Stimulated activated CD8-positive, alpha-beta memory T cell treated with anti-CD3 and anti-CD28 coated beads, Interleukin-4, amount 100 ng/mL, for 1 hour (primary cell): Measurements from ENCODE around the gene SKI.

Experiments
- DNase-seq, 2 donors: peaks; one replicate each; pipeline ENCODE4 v3.0.0-alpha.2; 2020; ENCODE audit warnings: low read depth in 2 of 2, low spot score in 1 of 2

The SKI gene

DNA sequence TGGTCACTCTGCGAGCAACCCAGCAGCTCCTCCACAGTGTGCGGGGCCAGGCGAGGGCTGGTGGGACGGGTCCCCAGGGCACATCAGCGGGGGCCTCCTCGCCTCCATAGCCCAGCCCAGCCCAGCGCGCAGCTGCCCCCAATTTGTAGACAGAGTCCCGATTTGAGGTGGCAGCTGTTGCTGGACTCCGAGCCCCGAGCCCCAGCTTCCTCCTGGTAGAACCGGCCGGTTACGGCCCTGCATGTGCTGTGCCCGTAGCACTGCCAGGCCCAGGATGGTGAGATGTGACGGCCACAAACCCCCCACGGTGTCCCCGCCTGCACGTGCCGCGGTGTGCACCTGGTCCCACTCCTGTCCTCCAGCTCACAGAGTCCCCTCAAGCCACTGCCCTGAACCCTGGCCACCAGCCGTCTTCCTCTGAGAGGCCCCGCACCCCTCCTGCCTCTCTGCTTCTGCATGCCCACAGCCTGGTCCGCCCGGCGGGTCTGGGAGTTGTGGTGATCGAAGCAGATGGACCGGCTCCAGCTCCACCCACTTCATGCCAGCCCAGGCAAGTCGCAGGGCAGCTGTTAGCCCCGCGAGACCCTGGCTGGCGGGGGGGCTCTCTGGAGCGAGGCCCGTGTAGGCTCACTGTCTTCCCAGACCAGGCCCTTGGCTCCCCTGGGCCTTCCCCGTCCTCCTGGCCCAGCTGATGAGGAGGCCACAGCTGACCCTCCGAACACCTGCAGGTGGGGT lies 107.8 kb downstream of the SKI start:
- DNase-seq = no peak

DNA sequence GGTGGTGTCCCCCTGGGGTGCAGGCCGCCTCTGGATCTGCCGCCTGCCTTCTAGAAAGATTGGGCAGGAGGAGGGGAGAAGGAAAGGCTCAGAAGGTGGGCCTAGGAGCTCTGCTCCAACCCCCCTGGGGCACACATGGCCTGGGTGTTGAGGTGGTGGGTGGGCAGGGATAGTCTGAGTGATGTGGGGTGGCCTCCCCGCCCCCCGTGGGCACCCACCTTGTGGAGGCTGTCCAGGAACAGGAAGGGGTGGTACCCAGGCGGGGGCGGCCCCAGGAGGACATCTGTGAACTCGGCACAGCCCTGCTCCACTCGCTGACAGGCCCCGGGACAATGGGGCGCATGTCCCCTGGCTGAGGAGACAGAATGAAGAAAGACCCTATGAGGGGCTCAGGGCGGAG lies 108.4 kb downstream of the SKI start:
- no peak for DNase-seq

DNA sequence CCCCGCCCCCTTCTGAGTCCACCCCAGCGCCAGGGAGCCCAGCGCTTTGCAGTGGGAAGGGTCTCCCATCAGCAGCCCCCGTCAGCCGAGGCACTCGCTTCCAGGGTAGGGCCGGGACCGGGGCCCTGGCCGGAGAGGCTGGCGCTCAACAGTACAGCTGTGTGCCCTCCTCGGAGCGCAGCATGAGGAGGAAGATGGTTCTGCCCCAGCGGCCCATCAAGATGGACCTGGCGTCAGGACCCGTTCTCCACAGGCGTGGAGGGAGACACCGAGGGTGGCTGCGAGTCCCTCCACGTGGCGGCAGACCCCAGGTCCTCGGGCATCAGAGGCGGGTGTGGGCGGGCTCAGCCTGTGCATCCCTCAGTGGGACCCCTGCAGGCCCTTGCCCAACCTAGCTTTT lies 109.0 kb downstream of the SKI start:
- DNase-seq = no peak

DNA sequence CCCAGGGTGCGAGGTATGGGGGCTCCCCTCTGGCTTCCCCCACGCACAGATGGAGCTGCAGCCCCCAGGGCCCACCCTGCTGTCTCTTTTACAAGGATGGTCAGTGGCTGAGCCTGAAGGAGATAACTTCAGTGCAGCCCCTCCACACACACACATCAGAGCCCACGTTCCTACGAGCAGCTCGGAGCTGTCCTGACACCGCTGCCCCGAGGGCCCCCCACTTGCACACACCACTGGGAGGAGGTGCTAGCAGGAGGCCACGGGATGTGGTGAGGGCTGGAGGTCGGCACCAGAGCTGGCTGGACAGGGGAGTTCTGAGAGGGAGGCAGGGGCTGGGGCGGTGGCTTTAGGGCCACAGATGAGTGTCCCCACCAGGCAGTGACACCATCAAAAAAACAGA lies 109.4 kb downstream of the SKI start:
- no peak for DNase-seq

DNA sequence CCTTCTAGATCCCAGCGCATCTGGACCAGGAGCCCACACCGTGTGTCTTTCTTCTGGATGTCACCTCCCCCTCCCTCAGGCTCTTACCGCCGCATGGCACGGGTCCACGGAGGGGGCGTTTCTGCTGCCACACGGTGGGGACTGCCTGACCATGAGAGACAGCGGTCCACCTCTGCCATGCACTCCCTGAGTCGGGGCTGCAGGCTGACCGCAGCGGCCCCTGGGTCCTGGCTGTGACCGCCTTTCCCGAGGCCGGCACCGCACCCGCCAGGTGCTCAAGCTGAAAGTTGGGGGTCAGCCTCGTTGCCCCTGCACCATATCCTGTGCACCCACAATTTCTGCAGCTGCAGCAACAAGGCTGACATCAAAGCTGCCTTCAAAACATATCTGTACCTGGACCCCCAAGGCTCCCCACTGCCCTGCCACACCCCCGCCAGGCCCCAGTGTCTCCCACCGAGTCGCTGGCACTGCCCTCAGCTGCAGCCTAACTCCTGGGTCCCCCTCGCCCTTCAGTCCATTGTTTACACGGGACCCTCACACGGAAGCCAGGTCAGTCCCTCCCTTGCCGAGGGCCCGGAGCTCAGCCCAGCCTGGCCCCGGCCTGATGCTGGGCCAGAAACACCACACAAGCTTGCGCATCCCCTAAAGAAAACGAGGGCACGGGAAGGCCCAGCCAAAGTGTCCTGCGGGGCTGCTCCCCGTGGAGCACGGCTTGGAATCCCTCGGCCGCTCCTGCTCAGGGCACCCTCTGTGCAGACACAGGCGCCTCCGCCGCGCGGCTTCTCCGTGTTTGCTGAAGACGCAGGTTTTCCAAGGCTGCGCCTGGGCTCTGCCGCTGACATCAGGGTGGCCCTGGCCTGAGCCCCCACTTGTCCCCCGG lies 111.3 kb downstream of the SKI start:
- no peak for DNase-seq

DNA sequence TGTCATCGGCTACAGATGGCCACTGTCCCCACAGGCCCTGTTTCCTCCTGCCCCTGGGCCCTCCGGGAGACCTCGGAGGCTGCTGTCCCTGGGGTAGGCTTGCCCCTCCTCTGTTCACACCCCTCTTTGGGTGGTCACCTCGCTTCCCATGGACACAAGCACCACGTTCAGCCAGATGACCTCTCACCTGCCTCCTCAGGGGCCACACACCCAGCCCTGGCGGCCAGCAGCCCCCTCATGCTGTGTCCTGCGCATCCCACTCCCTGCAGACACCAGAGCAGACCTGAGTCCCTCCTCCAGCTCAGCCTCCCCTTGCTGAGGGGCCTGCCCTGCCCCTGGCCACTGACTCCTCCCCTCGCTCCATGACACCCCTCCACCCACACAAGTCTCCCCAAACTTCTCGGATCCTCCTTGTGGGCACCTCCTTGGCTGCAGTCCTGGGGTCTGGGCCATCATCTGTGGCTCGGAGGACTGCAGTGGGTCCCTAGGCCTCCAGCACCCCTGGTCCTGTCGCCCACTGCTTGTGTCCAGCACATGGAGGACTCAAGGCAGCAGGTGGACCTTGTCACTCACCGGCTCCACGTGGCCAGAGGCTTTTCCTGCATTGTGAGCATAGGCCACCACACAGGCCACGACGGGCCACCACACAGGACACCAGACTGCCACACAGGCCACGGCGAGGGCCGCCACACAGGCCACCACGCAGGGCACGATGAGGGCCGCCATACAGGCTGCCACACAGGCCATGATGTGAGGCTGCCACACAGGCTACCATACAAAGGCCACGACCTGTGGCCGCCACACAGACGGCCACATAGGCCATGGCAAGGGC lies 112.2 kb downstream of the SKI start:
- DNase-seq = no peak

DNA sequence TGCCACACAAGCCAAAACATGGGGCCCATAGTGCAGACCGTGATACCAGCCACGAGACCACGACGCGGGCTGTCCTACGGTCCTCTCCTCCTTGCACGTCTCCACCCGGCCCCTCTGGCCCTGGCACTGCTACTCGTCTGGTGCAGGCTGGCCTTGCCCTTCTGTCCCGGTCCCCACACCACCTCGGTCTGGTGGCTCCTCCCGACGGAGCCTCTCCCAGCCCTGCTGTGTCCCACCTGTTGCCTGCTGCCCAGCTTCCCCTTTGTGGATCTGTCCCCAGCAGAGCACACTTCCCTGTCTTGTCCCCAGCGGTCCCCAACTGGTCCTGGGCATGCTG lies 112.8 kb downstream of the SKI start:
- DNase-seq = no peak

DNA sequence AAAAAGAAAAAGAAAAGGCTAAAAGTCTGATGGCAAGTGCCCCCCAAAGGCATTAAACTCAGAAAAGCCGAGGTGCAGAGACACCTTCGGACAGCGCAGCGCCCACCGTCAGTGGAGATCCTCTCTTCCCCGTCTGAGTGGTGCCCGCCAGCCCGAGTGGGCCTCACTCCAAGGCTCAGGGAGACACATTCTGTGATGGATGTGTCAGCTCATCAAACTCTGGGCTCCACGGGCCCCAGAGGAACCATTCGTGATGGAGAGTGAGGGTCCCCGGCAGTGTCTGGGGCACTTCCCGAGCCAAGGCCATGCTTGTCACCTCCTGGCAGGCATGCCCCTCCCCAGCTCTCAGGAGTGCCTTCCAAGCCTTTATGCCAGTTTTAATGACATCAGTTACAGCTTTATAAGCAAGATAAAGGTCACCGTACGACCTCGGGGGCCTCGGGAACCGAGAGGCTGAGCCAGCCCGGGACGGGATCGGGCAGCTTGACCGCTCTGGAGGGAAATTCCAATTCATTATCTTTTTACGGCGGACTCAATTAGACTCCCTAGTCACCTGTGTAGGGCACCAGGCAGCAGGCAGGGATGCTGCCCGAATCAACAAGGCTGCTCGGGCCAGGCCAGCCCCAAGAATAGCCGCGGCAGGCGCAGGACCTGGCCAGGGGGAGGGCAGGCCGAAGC lies 113.7 kb downstream of the SKI start:
- no peak for DNase-seq

DNA sequence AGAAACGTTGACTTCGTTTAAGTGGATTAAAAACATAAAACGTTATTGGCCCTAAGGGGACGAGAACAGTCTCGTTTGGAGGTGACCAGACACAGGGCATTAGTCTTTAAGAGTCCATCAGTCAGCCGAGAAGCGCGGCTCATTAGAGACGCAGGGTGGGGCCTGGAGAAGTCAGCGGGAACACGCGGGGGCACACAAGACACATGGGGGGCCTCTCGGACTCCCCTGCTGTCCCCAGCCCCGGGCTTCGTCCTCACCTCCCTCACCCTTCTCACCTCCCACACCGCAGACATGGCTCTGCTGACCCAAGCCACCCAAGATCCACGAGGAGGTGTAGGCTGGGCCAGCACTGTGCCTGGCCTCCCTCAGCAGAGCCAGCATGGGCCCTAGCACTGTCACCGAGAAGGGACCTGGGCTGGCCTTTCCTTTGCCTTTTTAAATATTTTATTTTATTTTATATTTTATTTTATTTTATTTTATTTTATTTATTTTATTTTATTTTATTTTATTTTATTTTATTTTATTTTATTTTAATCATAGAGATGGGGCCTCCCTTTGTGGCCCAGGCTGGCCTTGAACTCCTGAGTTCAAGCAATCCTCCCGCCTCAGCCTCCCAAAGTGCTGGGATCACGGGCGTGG lies 114.4 kb downstream of the SKI start:
- DNase-seq = no peak

DNA sequence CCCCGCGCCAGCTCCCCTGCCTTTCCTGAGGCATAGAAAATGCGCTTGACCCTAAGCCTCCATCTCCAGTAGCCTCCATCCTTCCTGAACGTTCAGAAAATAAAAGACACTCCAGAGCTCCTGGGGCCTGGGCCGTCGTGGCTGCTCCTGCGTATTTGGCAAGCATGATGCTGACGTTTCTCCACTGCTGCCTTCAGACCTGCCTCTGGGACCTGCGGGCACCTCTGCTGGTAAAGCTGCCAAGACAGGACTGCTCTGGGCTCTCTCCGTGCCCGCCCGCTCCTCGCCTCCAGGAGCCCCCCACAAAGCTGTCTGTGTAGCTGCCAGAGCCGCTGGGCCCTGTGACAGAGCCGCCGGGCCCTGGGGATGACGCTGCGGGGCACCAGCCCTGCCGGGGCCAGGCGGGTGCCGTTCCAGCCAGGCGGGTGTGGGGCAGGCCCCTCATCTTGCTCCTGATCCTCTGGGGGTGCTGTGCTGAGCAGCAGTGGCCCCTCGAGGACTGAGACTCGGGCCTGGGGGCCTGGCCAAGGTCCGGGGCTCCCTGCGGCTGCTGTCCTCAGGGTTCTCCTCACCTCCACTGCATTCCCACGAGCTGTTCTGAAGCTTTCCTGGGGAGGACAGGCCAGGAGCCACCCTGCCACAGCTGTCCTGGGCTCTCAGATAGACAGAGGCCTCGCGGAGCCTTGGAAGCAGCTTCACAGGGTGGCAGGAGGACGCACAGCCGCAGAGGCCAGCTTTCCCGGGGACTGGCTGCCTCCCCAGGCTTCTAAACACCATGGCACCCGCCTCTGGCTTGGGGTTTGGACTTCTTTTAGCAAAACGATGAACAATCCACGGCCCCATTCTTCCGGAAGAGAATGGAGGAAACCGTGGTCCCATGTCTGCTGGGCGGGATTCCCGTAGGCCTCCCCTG lies 115.2 kb downstream of the SKI start:
- no peak for DNase-seq

DNA sequence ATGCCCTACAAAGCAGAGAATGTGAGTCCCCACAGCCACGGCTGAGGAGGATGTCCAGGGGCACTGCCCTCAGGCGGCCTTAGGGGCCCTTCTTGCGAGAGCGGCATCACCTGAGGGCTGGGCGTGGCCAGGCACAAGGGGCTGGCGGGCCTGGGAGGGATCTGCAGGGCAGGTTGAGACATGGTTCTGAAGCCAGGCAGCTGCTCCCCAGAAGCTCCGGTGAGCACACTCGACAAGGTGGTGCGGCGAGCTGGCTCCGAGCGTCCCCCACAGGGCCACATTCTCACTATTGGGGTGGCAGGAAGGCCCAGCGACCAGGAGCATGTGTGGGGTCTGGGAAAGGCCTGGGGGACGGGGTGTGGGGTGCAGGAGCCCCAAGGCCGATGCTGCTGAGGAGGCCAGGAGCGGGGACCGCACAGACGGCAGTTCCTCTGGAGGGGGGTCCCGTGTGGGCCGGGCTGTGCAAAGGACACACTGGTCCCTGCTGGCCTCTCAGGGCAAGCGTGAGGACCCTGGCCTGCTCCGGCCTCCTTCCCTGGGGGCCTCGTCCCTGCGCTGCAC lies 116.1 kb downstream of the SKI start:
- DNase-seq = no peak

DNA sequence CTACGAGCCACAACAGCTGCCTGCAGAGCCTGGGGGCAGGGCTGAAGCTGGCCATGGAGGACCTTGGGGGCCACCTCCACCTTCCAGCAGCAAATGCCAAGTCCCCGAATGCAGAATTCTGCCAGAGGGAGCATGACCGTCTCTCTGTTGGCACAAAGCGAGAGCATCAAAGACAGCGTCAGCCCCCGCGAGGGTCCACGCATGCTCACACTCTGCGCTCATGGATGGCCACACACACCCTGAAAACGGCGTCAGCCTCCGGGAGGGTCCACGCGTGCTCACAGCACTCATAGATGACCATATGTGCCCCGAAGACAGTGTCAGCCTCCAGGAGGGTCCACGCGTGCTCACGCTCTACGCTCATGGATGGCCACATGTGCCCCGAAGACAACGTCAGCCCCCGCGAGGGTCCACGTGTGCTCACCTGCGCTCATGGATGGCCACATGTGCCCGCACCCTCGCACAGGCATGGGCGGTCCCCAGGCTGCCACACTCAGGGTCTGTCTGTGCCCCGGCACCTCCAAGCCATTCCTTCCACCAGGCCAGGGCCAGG lies 116.7 kb downstream of the SKI start:
- DNase-seq = no peak

DNA sequence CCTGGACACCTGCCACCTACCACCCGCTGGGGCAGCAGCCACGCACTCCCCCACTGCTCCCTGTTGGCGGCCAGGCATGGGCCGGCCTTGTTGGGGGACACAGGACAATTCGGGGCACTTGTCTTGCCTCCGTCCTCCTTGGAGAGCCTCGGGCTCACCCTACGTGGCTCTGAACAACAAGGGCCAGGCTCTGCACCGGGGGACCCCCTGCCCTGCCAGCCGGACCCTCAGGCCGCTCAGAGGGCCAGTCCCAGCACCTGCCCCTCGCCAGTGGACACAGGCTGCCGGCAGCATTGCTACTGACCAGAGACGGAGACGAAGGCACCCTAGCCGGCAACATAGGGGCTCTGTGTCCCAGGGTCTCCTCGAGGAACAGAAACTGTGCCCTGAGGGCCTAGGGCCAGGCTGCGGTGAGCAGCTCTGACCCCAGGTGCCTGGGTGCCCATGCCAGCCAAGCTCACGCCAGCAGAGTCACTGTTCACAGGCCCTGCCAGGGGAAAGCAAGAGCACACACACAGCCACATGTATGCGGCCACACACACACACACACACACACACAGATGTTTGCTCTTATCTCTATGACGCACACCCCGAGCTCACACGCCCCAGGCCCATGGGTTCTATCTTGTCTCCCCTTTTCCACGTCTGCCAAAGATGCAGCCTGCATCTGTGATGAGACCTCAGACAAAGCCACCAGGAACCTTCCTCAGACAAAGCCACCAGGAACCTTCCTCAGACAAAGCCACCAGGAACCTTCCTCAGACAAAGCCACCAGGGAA lies 117.4 kb downstream of the SKI start:
- no peak for DNase-seq

DNA sequence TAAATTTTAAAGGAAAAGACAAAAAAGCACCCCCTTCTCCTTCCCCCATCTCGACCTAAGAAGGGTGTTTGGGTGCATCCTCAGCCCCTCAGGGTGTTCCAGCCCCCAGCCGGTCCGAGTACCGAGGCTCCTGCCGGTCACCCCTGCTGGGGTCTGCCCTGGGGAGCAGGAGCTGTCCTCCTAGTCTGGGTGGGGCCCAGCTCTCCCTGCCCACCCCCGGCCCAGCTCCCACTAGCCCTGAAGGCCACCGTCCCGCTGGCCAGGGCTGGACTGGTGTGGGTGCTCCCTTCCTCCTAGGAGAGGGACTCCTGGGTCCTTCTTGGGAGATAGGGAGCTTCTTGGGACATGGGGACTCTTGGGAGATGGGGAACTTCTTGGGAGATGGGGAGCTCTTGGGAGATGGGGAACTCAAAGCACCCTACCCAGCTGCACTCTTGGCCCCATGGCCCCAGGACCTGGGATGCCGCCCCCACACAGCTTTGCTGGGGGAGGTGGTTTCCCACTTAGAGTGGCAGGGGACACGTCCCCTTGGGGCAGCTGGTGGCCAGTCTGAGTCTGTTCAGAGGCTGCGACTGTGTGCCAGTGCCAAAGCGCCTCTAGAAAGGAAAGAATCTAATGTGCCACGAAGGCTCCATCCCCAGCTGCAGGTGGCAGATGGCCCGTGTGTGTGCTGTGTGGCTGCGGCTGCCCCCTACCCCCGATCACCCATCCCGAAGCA lies 118.7 kb downstream of the SKI start:
- no peak for DNase-seq

DNA sequence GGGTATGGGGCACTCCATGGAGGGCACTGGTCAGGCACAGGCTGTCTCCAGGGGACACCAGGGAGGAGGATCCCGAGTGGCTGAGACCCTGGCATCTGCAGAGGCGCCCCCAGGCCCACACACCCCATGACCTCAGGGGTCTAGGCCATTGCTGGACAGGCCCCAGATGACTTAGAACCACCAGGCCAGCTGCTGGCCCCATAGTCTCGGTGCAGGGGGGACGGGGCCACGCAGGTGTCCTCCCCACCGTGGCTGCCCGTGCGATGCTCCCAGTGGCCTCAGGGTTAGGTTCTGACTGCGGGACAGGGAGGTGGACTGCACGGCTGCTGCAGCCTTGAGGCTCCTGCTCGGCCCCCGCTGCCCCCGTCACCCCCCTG lies 119.3 kb downstream of the SKI start:
- DNase-seq = no peak

DNA sequence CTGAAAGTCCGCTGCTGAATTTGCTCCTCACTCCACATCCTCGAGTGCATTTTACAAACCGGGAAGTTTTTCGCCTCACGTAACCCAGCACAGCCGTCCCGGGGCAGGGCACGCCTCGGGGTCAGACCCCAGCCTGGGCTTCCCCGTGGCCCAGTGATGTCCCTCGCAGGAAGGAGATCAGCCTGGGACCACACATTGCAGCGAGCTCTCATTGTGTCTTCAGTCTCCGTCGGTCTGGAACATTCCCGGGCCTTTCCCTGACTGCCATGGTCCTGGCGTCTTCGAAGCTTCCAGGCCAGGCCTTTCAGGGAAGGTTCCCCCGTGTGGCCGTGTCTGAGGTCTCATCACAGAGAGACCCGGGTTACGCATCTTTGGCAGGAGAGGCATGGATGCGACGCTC lies 119.8 kb downstream of the SKI start:
- no peak for DNase-seq

DNA sequence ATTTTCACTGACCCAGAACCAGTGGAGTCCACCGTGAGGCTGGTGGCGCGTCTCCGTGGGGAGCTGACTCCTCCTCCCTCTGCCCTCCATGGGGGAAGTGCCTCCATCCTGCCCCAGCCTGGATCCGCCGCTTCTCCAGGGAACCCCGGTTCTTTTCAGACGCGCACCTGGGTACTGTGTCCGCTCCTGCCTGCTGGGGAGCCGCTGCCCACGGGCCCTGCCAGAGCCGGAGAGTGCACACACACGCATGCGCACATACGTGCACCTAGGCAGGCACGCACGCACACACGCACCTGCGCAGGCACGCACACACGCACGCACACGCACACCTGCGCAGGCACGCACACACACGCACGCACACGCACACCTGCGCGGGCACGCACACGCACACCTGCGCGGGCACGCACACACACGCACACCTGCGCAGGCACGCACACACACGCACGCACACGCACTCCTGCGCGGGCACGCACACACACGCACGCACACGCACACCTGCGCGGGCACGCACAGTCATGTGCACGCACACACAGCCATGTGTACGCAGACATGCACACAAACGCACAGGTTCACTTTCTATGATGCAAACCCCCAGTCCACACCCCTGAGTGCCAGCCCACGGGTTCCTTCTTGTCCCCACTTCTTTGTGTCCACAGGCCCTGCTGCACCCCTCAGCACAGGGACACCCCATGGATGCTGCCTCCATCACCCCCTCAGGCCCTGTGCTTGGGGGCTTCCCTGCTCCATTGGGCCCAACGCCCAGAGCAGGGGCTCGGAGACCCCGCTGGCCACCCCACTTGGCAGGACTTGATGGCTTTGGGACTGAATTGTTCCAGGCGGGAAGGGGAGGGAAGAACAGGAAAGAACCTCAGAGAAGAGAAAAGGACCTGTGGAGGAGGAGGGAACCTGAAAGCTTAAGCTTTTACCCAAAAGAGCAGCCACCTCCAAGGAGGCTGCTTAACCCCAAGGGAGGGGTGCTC lies 120.5 kb downstream of the SKI start:
- DNase-seq = no peak
